ENCODE results near the gene TBC1D24.

TBC1D24 gene

DNA sequence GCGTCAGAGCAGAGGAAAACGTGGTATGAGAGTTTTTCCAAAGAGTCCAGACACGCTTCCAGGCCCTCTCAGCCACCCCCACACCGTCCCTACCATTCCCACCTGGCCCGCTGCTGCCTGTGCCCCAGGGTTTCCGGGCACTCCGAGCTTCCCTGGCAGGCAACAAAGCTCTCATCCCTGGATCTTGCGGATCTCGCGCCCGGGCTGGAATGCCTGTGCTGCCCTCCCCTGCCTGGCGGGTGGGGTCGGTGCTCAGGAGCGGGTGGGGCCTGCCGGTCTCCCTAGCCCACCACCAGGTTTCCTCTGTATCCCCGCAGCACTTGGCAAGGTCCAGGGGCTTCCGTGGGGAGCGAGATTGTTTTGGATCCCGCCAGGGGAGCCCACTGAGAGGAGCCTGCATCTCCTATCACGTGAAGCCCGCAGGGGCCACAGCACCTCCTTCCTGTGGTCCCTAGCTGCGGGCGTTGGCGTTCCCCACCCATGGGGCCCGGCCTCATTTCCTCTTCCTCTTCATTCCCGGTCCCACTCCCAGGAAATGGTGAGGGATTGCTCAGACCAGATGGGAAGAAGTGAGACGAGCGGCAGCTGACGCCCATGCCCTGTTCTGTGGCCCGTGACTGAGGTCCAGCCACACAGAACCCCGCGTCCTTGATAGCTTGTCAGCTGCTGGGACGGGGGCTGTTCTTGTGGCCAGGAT lies 11.0 kb downstream of the TBC1D24 start:
- TF ChIP-seq, protein P1, sequence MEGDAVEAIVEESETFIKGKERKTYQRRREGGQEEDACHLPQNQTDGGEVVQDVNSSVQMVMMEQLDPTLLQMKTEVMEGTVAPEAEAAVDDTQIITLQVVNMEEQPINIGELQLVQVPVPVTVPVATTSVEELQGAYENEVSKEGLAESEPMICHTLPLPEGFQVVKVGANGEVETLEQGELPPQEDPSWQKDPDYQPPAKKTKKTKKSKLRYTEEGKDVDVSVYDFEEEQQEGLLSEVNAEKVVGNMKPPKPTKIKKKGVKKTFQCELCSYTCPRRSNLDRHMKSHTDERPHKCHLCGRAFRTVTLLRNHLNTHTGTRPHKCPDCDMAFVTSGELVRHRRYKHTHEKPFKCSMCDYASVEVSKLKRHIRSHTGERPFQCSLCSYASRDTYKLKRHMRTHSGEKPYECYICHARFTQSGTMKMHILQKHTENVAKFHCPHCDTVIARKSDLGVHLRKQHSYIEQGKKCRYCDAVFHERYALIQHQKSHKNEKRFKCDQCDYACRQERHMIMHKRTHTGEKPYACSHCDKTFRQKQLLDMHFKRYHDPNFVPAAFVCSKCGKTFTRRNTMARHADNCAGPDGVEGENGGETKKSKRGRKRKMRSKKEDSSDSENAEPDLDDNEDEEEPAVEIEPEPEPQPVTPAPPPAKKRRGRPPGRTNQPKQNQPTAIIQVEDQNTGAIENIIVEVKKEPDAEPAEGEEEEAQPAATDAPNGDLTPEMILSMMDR (IDR thresholded peaks at IDR 0.05; ENCODE audit: low read depth, low read length): no peak
- DNase-seq (ENCODE audit: extremely low read depth, low read depth): no peak

DNA sequence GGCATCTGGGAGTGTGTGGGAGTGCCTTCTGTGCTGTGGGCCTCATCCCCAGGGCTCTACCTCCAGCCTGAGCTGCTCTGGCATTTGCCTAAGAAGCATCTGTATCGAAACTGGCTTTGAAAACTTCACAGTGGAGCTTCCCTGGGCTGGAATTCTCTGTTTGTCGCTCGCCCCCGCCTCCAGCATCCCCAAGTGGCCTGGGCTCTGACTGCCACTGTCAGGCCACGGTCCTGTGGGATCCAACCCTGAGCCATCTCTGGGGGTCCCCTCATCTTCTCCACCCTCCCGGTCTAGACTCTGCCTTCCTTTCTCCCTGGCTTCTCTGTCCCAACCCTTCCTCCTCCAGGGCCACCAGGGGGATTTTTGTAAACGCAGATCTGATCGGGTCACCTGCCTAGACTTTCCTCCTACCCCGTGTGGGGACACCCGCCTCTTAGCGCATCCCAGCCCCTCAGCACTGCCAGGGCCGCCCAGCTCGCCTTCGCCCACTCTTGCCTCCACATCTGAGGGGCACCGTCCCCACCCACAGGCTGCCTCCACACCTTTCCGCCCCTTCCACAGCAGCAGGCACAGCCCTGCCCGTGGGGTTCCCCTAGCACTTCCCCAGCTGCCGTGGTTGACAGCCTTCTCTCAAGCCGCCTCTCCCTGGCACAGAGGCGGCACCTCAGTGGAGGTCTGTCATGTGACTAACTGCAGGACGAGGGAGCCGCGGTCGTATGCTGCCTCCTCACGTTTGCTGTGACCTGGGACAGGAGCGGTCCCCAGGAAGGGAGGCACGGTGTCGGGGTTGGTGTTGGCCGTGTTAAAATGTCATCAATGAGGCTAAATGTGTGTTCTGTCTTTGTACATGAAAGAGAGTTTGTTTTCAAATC lies 12.0 kb downstream of the TBC1D24 start:
- TF ChIP-seq, protein P1 (IDR thresholded peaks at IDR 0.05; ENCODE audit: low read depth, low read length): no peak
- no peak for DNase-seq (ENCODE audit: extremely low read depth, low read depth)

DNA sequence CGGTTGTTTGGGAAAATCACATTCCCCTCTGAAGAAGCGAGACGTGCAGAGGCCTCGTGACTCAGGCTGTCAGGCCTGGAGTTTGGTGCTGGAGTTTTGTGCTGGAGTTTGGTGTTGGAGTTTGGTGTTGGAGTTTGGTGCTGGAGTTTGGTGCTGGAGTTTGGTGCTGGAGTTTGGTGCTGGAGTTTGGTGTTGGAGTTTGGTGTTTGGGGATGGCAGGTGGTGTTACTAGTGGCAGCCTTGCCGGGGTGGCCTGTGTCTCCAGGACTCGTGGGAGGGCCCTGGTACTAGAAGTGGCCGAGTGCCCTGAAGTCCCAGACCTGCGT lies 12.6 kb downstream of the TBC1D24 start:
- TF ChIP-seq, protein P1 (IDR thresholded peaks at IDR 0.05; ENCODE audit: low read depth, low read length): no peak
- DNase-seq (ENCODE audit: extremely low read depth, low read depth): no peak

DNA sequence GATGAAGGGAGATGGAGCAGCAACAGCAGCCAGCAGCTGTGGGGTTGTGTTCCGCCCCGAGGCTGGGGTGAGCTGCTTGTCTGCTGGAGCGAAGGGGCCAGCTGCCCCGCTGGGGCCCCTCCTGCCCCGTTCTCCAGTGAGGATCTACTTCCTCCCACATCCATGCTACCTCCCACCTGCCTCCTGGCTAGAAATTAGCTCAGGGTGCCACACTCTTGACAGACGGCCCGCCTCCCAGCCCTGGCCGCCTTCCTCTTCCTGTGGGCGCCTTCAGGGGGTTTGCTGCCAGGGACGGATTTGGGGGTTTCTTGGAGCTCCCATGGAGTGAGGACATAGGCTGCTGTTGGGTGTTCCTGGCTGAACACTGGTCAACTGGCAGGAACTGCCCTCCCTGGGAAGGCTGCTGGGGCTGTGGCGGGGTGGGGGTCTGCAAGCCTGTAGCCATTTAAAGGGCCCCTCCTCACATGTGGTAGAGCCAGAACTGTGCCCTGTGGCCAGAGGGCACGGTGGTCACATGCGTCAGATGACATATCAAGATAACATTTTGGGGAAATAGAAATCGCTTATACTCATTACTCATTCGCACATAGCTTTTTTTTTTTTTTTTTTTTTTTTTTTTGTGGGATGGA lies 13.1 kb downstream of the TBC1D24 start:
- TF ChIP-seq, protein P1 (IDR thresholded peaks at IDR 0.05; ENCODE audit: low read depth, low read length): no peak
- no peak for DNase-seq (ENCODE audit: extremely low read depth, low read depth)

DNA sequence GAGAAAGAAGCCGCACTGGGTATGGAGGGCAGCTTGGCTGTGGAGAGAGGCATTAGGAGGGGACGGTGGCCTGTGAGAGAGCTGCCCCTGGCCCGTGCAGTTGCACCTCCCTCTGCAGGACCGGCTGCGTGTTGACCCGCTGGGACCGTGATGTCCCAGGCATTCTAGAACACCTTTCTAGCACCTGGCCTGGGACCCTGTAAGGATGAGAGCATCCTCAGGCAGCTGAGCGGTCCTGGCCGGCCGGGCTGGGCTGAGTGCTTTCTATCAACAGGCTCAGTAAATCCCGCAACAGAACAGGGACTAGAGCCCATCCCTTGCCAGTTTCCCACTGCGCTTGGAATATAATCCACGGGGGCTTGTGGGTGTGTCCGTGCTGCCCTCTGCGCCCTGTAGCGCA lies 14.7 kb downstream of the TBC1D24 start:
- TF ChIP-seq, protein P1 (IDR thresholded peaks at IDR 0.05; ENCODE audit: low read depth, low read length): no peak
- DNase-seq (ENCODE audit: extremely low read depth, low read depth): no peak

DNA sequence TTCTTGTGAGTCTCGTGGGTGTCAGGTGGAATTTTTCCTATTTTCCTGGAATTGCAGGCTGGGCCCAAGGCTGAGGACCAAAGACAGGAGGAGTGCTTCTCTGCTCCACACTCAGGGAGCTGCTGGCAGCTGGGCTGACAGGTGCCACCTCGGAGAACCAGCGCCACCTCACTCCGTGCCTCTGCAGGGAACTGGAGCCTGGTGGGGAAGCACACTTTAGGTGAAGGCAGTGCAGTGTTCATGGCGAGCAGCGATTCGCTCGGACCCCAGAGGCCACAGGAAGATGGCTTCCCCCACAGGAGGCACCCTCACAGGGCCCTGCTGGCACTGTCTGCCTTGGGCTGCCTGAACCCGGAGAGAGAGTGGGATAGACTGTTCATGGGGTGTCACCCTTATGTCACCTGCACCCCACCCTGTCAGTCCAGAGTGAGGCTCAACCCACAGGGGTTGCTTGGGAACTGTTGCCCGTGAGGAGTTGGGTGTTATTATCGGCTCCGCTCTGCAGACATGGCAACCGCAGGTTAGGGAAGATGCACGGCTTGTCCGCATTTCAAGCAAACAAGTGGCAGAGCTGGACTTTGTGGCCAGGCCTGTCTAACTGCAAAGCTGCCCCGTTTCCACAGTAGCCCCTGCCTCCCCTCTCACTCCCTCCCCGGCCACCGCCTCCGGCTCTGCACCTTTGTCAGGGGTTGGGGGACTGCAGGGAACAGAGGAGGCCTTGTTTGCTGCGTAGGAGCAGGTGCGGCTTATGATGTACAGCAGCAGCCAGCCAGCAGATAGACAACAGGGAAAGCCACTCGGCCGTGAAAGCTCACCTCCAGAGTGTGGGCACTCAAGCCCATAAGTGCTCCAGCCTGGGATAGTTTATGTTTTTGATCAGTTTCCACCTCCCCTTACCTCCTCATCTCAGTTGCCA lies 15.5 kb downstream of the TBC1D24 start:
- TF ChIP-seq, protein P1 (IDR thresholded peaks at IDR 0.05; ENCODE audit: low read depth, low read length): no peak
- DNase-seq (ENCODE audit: extremely low read depth, low read depth): no peak
